ENCODE measurements around the gene INPP5A.
"Not testable (repeated sequence)": the region's sequence is repeated elsewhere in the genome, so short reads cannot be mapped to it uniquely, and the experiment has no call there.

Gene INPP5A

DNA sequence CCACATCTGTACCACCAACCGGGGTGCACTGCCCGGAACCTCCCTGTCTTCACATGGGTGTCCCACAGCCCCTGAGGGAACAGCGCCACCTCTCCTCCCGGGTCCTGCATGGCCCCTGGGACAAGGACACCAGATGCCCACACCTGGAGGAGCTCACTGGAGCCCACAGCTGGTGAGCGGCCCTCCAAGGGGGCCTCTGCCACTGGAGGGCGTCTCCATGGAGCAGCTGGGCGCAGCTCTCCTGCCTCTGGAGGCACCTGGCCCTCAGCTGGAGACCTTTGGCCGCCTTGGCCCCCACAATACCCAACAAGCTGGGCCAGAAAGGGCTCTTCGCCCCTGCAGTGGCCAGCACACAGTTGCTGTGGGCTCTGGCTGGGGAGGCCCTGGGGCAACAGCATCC, 255.6 kb downstream of the INPP5A start:
- no peak for DNase-seq

DNA sequence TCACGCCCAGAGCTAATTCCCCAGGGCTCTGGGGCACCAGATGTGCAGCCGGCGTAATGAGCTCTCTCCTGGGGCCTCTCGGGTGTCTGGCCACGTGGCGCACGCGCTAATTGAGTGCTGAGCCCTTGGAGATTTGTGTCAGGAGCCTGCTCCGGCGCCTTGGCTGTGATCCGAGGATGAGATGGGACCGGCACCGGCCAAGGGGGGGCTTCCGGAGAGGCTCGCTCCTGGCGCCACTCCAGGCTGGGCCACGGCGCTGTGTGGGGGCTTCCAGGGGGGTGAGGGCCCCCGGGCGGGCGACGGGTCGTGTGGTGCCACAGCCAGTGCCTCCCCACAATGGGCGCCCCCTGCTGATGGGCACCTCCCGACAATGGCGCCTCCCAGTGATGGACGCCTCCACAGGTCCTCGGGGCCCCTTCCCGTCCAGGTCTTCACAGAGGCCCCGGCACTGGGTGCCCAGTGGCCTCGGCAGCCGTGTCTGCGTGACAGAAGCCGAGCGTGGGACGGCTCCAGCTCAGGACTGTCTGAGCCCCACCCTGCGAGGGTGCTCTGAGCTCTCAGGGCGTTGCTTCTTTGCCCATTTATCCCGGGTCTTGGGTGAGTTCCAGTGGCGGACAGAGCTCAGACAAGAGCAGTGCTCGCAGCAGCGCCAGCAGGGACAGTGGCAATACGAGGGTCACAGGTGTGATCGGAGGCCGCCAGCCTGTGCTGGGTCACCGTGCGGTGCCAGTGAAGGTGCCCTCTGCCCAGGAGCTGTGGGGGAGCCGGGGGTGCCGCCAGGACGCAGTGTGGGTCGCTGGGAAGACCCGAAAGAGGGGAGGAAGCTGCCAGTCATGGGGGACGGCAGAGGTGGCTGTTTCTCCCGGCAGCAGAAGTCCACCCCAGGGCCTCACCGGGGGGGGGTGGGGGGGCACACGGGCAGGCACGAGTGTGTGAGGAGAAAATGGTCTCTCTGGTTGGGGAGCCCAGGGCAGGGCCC, 256.6 kb downstream of the INPP5A start:
- no peak for DNase-seq

DNA sequence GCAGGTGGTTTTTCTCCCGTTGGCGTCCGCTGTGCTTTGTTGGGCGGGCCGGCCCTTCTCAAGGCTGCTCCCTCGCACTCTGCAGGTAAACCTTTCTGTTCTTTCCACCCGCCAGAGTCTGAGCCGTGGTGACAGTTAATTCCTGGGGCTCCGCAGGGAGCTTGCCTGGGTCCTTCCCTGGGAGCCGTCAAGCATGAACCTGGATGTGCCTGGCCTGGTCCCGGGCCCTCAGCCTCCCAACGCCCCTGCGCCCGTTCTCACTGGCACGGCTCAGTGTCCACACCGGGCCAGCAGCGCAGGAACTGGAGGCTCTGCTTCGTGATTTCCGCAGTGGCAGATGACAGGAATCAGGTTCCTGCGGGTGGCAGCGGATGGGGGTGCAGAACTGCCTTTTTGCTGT, 259.3 kb downstream of the INPP5A start:
- DNase-seq: no peak

DNA sequence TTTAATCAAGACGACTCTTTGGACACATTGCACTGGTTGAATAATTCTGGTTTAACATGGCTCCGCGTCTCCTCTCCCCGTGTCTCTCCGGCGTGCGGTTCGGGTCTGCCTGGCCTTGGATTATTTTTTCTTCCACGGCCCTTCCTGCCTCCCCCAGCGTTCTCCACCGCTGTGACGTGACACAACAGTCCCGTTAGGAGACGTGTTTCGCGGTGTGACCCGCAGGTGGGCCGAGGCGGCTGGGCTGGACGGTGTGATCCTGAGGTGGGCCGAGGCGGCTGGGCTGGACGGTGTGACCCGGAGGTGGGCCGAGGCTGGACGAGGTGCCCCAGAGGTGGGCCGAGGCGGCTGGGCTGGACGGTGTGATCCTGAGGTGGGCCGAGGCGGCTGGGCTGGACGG, 260.4 kb downstream of the INPP5A start:
- DNase-seq: not testable (repeated sequence)

DNA sequence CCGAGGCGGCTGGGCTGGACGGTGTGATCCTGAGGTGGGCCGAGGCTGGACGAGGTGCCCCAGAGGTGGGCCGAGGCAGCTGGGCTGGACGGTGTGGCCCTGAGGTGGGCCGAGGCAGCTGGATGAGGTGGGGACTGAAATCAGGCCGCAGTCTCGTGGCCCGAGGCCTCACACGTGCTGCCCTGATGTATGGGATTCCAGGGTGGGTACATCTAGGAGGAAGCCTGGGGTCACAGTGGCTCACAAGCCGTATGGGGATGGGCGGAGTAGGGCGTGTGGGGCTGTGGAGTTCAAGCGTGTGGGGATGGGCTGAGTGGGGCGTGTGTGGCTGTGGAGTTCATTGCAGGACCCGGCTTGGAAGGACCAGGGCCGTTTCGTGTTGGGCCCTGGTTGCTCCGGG, 260.8 kb downstream of the INPP5A start:
- no peak for DNase-seq

DNA sequence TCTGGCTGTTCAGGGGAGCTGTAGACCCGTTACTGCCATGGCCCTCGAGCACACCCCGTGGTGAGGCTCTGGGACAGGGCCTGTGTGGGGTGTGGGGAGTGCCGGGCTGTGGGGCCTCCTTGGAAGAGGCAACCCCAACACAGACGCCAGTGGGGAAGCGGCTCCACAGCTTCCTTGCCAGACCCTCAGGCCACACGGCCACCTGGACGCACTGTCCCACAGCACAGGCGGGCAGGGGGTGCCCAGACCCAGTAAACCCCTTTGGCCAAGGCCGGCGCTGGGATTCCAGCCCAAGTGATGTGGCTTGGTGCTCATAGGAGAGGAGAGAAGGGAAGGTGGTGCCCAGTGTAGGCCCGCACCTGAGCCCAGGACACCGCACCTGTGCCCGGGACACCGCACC, 261.3 kb downstream of the INPP5A start:
- DNase-seq: no peak

DNA sequence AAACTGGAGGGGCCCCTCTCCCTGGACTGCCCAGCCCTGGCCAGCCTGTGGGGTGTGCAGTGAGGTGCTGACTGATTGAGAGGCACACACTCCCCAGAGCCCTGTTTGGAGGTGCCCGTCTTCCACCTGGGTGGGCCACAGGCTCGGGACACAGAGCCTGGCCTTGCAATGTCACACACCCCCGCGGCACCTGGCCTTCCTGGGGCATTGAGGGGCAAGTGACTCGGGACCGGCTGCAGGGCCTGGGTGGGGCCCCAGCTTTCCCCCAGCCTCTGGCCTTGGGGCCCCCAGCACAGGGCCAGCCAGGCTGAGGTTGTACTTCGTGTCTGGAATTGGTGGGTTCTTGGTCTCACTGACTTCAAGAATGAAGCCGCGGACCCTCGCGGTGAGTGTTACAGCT, 262.3 kb downstream of the INPP5A start:
- DNase-seq: no peak

DNA sequence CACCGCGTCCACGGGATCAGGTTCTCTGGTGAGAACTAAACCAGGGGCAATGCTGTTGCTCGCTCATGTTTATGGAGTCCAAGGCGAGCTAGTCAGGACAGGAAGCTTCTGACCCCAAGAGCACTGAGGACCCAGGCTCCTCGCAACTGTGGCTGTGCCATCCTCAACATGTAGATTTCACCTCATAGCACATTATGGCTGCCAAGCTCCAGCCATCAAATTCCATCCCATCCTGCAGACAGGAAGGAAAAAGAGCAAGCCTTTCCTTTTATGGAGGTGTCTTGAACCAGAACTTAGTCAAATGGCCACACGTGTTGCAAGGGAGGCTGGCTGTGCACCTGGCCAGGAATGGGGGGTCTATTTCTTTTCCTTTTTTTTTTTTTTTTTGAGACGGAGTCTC, 264.5 kb downstream of the INPP5A start:
- DNase-seq: no peak

DNA sequence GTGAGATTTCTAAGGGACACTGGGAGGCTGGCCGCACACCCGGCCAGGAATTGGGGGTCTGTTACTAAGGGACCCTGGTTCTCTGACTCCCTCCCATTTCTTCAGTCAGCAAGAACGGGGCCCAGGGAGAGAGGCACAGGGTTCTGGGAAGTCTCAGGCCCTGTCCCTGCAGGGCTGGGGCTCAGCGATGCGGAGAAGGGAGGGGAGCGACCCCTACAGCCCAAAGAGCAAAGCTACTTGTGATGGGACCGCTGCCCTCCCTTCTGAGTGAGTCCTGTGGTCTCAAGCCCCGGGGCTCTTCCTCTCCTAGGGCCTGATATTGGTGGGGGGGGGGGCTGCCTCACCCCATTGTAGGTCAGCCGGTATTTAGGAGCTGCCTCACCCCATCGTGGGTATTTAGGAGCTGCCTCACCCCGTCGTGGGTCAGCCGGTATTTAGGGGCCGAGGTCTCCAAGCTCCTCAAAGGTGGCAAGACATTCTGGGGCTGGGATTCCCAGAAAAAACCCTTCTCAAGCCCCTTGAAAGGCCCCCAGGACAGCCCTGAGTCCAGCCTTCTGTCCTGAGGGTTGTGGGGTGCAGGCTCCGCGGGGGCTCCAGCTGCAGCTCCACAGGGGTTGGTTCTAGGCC, 265.2 kb downstream of the INPP5A start:
- no peak for DNase-seq

DNA sequence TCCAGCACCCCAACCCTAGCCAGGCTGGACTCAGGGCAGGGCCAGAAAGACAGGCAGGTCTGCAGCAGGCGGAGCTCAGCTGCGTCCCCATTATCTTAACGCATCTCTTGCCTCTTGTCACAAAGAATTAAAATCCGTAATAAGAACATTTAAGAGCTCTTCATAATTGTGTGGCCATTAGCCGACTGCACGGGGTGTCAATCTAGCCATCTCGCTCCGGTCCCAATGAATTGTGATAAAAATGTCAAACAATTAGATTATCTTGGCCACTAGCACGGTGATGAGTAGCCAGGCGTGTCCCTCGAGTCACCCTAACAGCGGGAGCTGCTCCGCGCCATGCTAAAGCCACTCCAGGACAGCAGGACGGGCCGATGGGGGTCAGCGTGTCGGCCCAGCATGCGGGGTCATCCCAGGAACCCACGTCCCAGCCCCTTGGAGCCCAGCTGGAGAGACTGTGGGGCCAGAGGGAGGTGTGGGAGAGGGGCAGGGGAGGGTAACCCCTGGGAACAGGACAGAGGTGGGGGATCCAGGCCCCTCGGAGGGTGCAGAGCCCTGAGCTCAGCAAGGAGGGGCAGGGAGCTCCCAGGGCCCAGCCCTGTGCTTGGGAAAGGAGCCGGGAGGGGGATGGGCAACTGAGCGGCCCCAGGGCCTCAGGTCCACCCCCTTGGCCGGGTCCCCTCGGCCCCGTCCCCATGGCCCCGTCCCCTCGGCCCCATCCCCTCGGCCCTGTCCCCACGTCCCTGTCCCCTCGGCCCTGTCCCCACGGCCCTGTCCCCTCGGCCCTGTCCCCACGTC, 266.0 kb downstream of the INPP5A start:
- no peak for DNase-seq

DNA sequence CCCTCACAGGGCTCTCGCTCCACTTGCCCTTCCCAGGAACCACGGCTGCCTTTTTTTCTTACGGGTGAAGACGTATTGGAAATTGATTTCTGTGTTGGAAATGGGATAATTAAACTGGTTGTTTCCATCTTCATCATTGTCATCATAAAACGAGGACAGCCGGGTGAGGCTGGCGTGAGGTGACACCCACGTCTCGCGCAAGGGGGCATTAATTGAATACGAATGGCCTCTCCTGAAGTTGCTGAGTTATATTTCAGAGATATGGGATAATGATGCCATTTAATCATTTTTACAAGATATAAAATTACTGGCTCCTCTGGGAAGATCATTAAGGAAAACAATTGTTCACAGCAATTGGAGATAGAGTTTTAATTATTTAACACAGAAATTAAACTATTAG, 266.7 kb downstream of the INPP5A start:
- no peak for DNase-seq

DNA sequence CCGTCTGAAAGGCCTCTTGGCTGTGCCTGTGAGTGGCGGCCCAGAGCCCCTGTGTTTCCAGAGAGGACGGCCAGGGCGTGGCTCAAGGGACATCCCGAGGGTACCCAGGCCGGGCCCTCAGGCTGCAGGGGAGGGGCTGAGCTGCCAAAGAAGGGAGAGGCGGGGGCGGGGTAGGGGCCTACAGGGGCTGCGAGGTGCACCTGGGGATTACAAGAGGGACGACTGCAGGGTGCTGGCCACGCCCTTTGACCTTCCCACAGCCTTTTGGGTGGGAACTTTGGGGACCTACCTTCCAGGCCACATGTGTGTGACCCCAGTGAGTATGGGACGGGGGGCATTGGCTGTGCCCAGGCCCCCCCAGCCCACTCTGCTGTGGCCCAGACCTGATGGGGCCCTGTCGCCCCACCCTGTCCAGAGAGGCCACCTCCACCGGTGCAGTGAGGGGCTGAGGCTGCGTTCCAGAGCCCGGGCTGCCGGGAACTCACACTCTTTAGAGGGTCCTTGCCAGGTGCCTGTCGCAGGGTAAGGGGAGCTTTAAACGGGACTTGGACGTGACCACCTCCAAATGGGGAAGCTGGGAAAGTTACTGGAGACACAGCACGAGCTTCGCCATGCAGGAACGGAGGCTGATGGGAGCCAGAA, 267.3 kb downstream of the INPP5A start:
- DNase-seq: no peak

DNA sequence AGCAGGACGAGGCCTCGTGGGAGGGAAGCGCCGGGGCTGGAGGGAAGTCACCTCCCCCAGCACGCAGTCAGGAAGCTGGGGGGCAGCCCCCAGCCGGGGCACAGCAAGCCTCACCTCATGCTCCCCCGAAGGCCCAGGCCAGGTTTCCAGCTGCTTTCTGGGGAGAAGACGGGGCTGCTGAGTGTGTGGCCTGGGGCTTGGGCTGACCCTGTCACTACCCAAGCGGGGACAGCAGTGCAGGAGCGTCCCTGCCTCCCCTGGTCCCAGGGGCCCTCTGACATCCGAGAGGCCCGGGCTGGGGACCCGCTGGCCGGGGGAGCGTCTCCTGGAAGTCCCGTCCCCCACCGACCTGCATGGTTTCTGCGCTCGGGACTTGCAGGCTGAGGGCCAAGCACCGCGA, 268.0 kb downstream of the INPP5A start:
- no peak for DNase-seq

DNA sequence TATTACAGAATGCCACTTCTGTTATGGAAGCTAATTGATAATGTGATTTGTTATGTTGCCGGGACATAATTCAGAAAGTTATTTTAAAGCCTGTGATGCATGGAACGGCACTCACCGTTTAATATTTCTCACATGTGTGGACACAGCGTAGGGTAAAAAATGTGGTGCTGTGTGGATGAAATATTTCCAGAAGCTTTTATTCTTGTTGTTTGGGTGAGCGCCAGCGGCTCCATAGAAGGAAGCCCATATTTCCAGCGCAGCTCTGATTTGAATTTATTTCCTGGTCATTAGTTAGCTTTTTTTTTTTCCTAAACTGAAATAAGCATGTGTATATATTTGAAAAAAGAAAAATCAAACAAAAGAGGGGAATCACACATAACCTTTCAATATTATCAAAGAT, 268.5 kb downstream of the INPP5A start:
- DNase-seq: no peak

DNA sequence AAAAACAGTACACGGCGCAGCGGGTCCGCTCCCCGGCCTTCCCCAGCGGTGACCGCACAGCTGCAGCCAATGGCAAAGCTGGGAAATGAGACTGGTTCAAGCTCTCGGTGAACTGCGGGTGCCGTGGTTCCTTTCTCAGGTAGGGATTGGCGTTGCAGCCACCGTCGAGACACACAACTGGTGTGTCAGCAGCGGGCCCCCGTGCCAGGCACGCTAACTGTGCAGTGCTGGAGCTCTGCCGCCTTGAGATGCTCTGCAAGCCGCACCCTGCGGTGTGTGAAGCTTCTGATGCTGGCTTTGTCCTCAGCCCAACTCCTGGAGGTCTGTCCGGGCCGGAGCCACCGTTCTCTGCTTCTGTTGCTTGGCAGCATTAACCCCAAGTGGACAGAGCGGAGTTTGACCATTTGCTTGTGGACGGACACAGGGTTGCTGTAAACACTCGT, 269.0 kb downstream of the INPP5A start:
- no peak for DNase-seq

DNA sequence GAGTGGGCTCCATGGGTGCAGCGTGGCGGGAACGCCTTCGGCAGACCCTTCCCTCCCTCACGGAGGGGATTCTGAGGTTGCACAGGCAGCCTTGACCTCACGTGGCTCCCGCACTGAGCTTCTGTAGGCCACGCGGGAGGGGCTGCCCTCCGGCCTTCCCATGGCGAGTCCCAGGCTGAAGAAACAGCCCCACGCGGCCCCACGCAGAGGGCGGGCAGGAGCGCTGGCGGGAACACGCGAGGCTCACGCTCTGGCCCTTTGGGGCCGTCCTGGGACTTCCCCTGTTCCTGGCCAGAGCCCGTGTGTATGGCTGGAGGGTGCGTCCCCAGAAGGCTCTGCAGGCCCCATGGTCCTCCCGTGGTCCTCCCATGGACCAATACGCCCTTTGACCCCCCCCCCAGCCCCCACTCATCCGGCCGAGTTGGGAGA, 270.0 kb downstream of the INPP5A start:
- DNase-seq: no peak

DNA sequence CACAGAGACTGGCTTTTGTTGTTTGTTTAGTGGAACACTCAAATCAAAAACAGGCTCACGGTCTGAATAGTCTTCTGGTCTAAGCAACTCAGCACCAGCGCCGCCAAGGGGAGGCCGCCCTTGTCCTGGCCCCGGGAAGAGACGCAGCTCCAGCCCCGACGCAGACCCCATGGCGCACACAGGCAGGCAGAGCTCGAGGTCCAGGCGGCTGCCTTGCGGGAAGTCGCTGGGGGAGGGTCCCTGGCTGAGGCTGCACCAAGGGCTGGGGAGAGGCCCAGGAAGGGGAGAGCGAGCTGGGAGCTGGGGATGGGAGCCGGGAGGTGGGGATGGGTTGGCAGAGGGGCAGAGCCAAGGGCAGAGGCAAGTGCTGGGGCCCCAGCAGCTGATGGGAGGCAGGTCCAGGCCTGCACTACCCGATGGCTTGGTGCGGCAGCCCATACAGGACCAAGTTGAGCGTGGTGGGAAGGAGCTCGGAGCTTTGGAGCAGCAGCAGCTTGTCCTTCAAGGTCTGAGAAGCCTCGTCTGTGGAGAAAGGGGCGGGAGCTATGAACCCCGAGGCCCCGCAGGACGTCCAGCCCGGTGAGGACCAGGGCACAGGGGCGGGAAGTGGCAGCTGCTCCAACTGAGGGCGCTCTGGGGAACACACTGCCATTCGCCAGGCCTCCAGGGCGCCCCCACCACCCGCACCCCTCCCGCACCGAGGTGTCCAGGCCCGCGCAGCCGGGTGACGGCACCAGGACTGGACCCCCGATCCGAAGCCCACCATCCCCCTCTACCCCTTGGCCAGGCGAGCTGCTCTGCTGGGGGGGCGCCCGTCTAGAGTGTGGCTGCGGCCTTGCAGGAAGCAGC, 271.0 kb downstream of the INPP5A start:
- no peak for DNase-seq

DNA sequence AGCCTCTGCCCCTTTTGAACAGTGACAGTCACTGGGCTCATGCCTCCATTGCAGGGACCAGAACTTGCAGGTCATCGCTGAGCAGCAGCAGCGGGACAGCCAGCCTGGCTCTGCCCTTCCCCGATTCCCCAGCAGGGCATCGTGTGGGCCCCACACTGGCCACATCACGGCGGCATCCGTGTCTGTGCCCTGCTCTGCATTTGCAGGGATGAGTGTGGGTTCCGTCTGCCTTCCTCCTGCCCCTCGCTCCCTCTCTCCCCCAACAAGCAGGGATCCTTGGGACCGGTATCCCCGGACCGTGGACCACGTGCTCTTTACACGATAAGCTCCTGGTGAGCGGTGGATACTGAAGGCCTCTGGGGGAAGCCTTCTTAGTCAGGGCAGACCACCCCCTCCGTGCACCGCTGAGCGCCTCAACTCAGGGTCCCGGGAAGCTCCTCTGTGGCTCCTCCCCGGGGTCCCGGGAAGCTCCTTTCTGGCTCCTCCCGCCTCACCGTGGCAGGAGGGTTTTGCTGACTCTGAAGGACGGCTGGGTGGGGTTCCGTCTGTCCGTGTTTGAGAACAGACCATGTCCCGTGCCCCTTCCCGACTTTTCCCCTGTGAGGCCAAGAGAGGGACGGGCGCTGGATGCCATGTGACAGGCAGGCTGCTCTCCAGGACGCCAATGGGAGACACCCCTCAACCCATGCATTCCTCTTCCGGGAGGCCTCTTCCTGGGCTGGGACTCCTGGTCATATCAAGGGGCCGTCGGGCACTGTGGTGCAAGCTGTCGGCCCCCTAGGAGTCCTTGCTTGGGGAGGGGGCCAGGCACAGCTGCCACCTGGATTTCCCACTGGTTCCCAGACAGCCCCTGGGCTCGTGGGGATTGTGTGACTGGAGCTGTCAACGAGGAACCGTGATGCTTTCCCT, 271.9 kb downstream of the INPP5A start:
- no peak for DNase-seq

DNA sequence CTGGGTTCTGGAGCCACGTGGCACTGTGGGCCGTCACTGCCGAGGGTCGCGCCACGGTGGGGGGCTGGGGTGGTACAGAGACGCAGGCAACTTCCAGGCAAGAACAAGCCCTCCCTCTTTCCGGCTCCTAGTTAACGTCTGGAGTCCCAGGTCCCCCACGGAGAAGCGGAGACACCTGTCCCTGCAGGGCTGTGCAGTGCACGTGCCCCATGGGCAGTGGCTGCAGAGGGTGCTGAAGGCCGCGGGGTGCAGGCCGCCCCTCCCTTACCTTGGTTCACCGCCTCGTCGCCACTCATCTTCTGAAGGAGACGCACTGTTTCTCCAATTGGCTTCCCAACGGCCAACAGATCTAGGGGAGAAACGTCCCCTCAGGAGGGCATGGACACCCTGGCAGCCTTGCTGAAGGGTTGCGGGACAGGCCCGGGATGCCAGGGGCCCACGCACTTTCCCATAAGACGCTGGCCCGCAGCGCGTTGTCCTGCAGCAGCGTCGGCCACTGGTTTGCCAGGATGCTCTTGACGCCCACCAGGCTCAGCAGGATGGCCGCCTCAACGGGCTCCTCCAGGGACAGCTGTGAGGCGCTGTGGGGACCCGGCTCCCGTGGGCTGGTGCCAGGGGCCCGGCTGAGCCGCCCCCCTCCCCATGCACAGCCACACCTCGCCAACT, 272.7 kb downstream of the INPP5A start:
- DNase-seq: no peak
